CD8-positive, alpha-beta memory T cell (primary cell): ENCODE measurements around the gene SLC6A9. TPM values are rescaled to one million over a fixed set of nuclear protein-coding genes. Genes with fewer than 3 reads are reported as not detected.

Experiments used
- CTCF ChIA-PET: fragments of 350-600 bp; sonication (Branson Sonifier 250); formaldehyde crosslinking; loops from one replicate; lab custom pipeline; 2021; ENCODE audit warnings: antibody characterized with exemption; lab: Charles Lee
- POLR2A ChIA-PET: fragments of 350-600 bp; sonication (Branson Sonifier 250); formaldehyde crosslinking; loops from one replicate; lab custom pipeline; 2021; ENCODE audit warnings: antibody characterized with exemption; lab: Charles Lee
- DNase-seq, 5 donors: peaks; one replicate each; pipeline versions ENCODE4 v3.0.0 to v3.0.0-alpha.2; 2020 to 2022; ENCODE audit warnings: mixed read lengths in 1 of 5
- H3K27ac ChIP-seq: one replicate; pipeline ENCODE4 v1.7.0; 2013; ENCODE audit warnings: low read depth, mild to moderate bottlenecking, low read length, moderate library complexity
- H3K27me3 ChIP-seq: 2 replicates; pipeline ENCODE4 v1.7.0; 2013; ENCODE audit warnings: low read length, mild to moderate bottlenecking; ENCODE audit not compliant: insufficient read depth, poor library complexity, severe bottlenecking
- H3K36me3 ChIP-seq: 2 replicates; pipeline ENCODE4 v1.7.0; 2013; ENCODE audit warnings: mild to moderate bottlenecking, low read length, moderate library complexity; ENCODE audit not compliant: insufficient read depth
- H3K4me1 ChIP-seq: 2 replicates; pipeline ENCODE4 v1.7.0; 2013; ENCODE audit warnings: mild to moderate bottlenecking, low read length, moderate library complexity; ENCODE audit not compliant: insufficient read depth
- H3K4me3 ChIP-seq: 2 replicates; pipeline ENCODE4 v1.7.0; 2013; ENCODE audit warnings: mild to moderate bottlenecking, low read length
- H3K9me3 ChIP-seq: 2 replicates; pipeline ENCODE4 v1.7.0; 2013; ENCODE audit warnings: mild to moderate bottlenecking, low read length
- H3K27ac Mint-ChIP-seq, 8 donors: one replicate each; pipeline ENCODE4 v1.8.0; 2020 to 2021; ENCODE audit warnings: mixed read lengths in 8 of 8, mild to moderate bottlenecking in 6 of 8, inconsistent platforms in 3 of 8, moderate library complexity in 3 of 8
- H3K27me3 Mint-ChIP-seq, 2 donors: one replicate each; pipeline ENCODE4 v1.8.0; 2020 to 2021; ENCODE audit warnings: mixed read lengths in 2 of 2, mild to moderate bottlenecking in 1 of 2, moderate library complexity in 1 of 2
- H3K36me3 Mint-ChIP-seq, 3 donors: one replicate each; pipeline ENCODE4 v1.8.0; 2020 to 2021; ENCODE audit warnings: mixed read lengths in 3 of 3, inconsistent platforms in 1 of 3, mild to moderate bottlenecking in 1 of 3
- H3K4me1 Mint-ChIP-seq, 3 donors: one replicate each; pipeline ENCODE4 v1.8.0; 2020 to 2021; ENCODE audit warnings: mixed read lengths in 3 of 3, inconsistent platforms in 1 of 3, mild to moderate bottlenecking in 1 of 3
- H3K4me3 Mint-ChIP-seq, 7 donors: one replicate each; pipeline ENCODE4 v1.8.0; 2020 to 2021; ENCODE audit warnings: mixed read lengths in 7 of 7, mild to moderate bottlenecking in 6 of 7, moderate library complexity in 4 of 7, inconsistent platforms in 2 of 7
- H3K9me3 Mint-ChIP-seq, 5 donors: one replicate each; pipeline ENCODE4 v1.8.0; 2020 to 2022; ENCODE audit warnings: mixed read lengths in 5 of 5, mild to moderate bottlenecking in 3 of 5, moderate library complexity in 2 of 5, inconsistent platforms in 1 of 5
- polyA plus RNA-seq: library from polyadenylated mRNA; unstranded; fragments of 300-500 nt; fragmentation: Illumina TruSeq; gene quantifications from one replicate; pipeline ENCODE4 v1.2.3, GENCODE V29; 2021
- total RNA-seq, 2 experiments: library from RNA; stranded (reverse); gene quantifications; one replicate each; pipeline ENCODE4 v1.2.3, GENCODE V29; 2021

The SLC6A9 gene
- total and polyA plus RNA-seq, 3 experiments from 2014 or later, result 0.21 to 7.3 (median 6.8) TPM

- no peaks in the 10 kb centered on the region for H3K9me3 Mint-ChIP-seq
- H3K36me3 Mint-ChIP-seq, result no peaks in the 10 kb centered on the region
- peaks cover 0 to 7% (median 5%) of the 10 kb centered on the region in 3 donors for H3K4me1 Mint-ChIP-seq
- POLR2A ChIA-PET, result no interaction called here
- Histone ChIP-seq H3K27me3 (no peaks in the 10 kb centered on the region), H3K9me3 (no peaks in the 10 kb centered on the region), H3K27ac (peak overlapping the region; percentile 4), H3K4me3 (no peak overlapping the region), H3K36me3 (no peaks in the 10 kb centered on the region), H3K4me1 (no peaks in the 10 kb centered on the region)
- peaks cover 10 to 34% of the 10 kb centered on the region in 2 donors for H3K27me3 Mint-ChIP-seq
- no peak for DNase-seq
- no peak overlapping the region for H3K27ac Mint-ChIP-seq
- CTCF ChIA-PET, result interaction anchor here (0.6 to 5.0 kb wide), 2 partner anchors 8 to 39 kb away, joined by 3 to 23 read pairs; no protein-coding TSS in a partner anchor
- H3K4me3 Mint-ChIP-seq, result no peak overlapping the region
Observed at GRCh38 chr1:44044071-44044801, 13.0 kb upstream of the SLC6A9 start.

GRCh38 chr1:44043176-44044070, 12.2 kb upstream of the SLC6A9 start:
- H3K36me3 Mint-ChIP-seq, result no peaks in the 10 kb centered on the region
- no peak for DNase-seq
- POLR2A ChIA-PET, result no interaction called here

GRCh38 chr1:44040846-44041245, 9.6 kb upstream of the SLC6A9 start:
- H3K36me3 ChIP-seq, result no peaks in the 10 kb centered on the region
- no peak for DNase-seq
- H3K4me3 ChIP-seq, result no peak overlapping the region
- H3K27me3 ChIP-seq, result no peaks in the 10 kb centered on the region
- CTCF ChIA-PET, result interaction anchor here (0.8 to 5.0 kb wide), 4 partner anchors 10 to 278 kb away, joined by 3 to 23 read pairs (median 4); partner anchors contain the start of gene SLC6A9
- Mint-ChIP-seq H3K27ac (no peak overlapping the region), H3K27me3 (peaks cover 7 to 13% of the 10 kb centered on the region in 2 donors), H3K4me1 (peaks cover 0 to 3% (median 0%) of the 10 kb centered on the region in 3 donors), H3K36me3 (no peaks in the 10 kb centered on the region), H3K4me3 (no peak overlapping the region), H3K9me3 (no peaks in the 10 kb centered on the region)
- no peaks in the 10 kb centered on the region for H3K4me1 ChIP-seq
- H3K9me3 ChIP-seq, result no peaks in the 10 kb centered on the region
- POLR2A ChIA-PET, result no interaction called here
- no peak overlapping the region for H3K27ac ChIP-seq

More at GRCh38 chr1:44043176-44044070, 12.2 kb upstream of the SLC6A9 start:
- Histone ChIP-seq H3K36me3 (no peaks in the 10 kb centered on the region), H3K4me1 (no peaks in the 10 kb centered on the region), H3K27me3 (no peaks in the 10 kb centered on the region), H3K9me3 (no peaks in the 10 kb centered on the region), H3K27ac (no peak overlapping the region), H3K4me3 (no peak overlapping the region)
- Mint-ChIP-seq H3K4me3 (no peak overlapping the region), H3K27me3 (peaks cover 10 to 26% of the 10 kb centered on the region in 2 donors), H3K4me1 (peaks cover 0 to 7% (median 5%) of the 10 kb centered on the region in 3 donors), H3K27ac (peak overlapping the region in 1 of 8 donors; percentile 40), H3K9me3 (no peaks in the 10 kb centered on the region)
- CTCF ChIA-PET, result interaction anchor here (5.0 kb wide), 1 partner anchor 38 kb away, joined by 23 read pairs; no protein-coding TSS in a partner anchor

DNA sequence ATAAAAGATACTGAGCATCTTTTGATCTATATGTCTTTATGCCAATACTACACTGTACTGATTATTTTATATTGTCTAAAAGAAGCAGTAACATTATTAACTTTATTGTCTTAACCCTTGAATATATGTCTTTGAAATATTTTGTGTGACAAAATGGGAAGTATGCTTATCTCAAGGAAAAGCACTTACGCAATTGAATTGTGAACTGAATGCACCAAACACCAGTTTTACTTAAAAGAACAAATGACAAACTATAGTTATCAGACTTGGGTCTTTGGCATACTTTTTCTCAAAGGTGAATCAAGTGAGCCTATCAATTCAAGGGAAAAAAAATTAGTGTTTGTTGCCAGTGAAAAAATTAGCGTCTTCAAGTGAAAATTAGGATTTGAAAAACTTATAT, 9.2 kb upstream of the SLC6A9 start:
- H3K27ac Mint-ChIP-seq, result no peak overlapping the region
- POLR2A ChIA-PET, result no interaction called here
- no peak for DNase-seq
- CTCF ChIA-PET, result interaction anchor here (1.0 to 5.0 kb wide), 3 partner anchors 10 to 35 kb away, joined by 3 to 23 read pairs (median 4); partner anchors contain the start of gene SLC6A9
- no peaks in the 10 kb centered on the region for H3K36me3 Mint-ChIP-seq
- H3K36me3 ChIP-seq, result no peaks in the 10 kb centered on the region
- no peaks in the 10 kb centered on the region for H3K27me3 ChIP-seq
- no peak overlapping the region for H3K4me3 ChIP-seq
- H3K27me3 Mint-ChIP-seq, result peaks cover 7 to 13% of the 10 kb centered on the region in 2 donors
- no peaks in the 10 kb centered on the region for H3K9me3 Mint-ChIP-seq
- no peaks in the 10 kb centered on the region for H3K9me3 ChIP-seq
- H3K4me1 ChIP-seq, result no peaks in the 10 kb centered on the region
- peaks cover 0 to 3% (median 0%) of the 10 kb centered on the region in 3 donors for H3K4me1 Mint-ChIP-seq
- no peak overlapping the region for H3K4me3 Mint-ChIP-seq
- H3K27ac ChIP-seq, result no peak overlapping the region

- POLR2A ChIA-PET, result no interaction called here
Observed at GRCh38 chr1:44038876-44039657, 7.8 kb upstream of the SLC6A9 start.

DNA sequence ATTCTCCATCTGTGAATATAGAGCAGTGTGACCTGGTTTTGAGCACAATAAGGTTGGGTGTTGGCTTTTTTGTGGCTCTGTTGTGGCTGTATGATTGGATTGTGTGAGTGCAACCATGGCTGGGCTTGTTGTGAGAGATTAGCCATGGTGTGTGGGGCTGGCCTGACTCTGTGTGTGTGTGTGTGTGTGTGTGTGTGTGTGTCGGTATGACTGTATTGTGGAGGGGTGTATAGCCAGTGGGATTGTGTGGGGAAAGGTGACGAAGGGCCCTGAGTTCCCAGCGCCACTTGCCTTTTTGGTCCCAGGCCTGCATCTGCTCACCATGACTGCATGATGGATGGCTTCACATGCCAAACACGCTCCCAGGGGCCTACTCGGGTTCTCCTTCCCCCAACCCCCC, 5.9 kb upstream of the SLC6A9 start:
- ChIA-PET CTCF (interaction anchor here (0.7 to 5.7 kb wide), 17 partner anchors 9 to 507 kb away, joined by 3 to 108 read pairs (median 4); partner anchors contain the start of genes ARTN, ATP6V0B and CCDC24), POLR2A (no interaction called here)
- Mint-ChIP-seq H3K27me3 (peaks cover 0 to 4% of the 10 kb centered on the region in 2 donors), H3K4me1 (peaks cover 0 to 7% (median 7%) of the 10 kb centered on the region in 3 donors), H3K4me3 (no peak overlapping the region), H3K27ac (peak overlapping the region in 2 of 8 donors; percentile 19 to 62), H3K9me3 (no peaks in the 10 kb centered on the region), H3K36me3 (no peaks in the 10 kb centered on the region)
- Histone ChIP-seq H3K27me3 (no peaks in the 10 kb centered on the region), H3K9me3 (no peaks in the 10 kb centered on the region), H3K4me1 (no peaks in the 10 kb centered on the region), H3K27ac (peak overlapping the region; percentile 30), H3K4me3 (no peak overlapping the region), H3K36me3 (no peaks in the 10 kb centered on the region)
- no peak for DNase-seq

More at GRCh38 chr1:44038876-44039657, 7.8 kb upstream of the SLC6A9 start:
- no peak overlapping the region for H3K27ac Mint-ChIP-seq
- Histone ChIP-seq H3K4me3 (no peak overlapping the region), H3K4me1 (no peaks in the 10 kb centered on the region), H3K36me3 (no peaks in the 10 kb centered on the region), H3K27ac (no peak overlapping the region), H3K27me3 (no peaks in the 10 kb centered on the region), H3K9me3 (no peaks in the 10 kb centered on the region)
- H3K36me3 Mint-ChIP-seq, result no peaks in the 10 kb centered on the region
- H3K27me3 Mint-ChIP-seq, result peaks cover 5 to 7% of the 10 kb centered on the region in 2 donors
- no peak overlapping the region for H3K4me3 Mint-ChIP-seq
- peaks cover 0 to 3% (median 0%) of the 10 kb centered on the region in 3 donors for H3K4me1 Mint-ChIP-seq
- H3K9me3 Mint-ChIP-seq, result no peaks in the 10 kb centered on the region
- CTCF ChIA-PET, result interaction anchor here (5.0 kb wide), 1 partner anchor 34 kb away, joined by 23 read pairs; no protein-coding TSS in a partner anchor
- DNase-seq, result no peak
